ENCODE measurements around the gene DMRTA1.
"Not testable (repeated sequence)": the region's sequence is repeated elsewhere in the genome, so short reads cannot be mapped to it uniquely, and the experiment has no call there.

Gene DMRTA1, protein sequence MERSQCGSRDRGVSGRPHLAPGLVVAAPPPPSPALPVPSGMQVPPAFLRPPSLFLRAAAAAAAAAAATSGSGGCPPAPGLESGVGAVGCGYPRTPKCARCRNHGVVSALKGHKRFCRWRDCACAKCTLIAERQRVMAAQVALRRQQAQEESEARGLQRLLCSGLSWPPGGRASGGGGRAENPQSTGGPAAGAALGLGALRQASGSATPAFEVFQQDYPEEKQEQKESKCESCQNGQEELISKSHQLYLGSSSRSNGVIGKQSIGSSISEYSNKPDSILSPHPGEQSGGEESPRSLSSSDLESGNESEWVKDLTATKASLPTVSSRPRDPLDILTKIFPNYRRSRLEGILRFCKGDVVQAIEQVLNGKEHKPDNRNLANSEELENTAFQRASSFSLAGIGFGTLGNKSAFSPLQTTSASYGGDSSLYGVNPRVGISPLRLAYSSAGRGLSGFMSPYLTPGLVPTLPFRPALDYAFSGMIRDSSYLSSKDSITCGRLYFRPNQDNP

GRCh38 chr9:22446589-22446949 lies at the start of gene DMRTA1:
Gene DMRTA1, plus strand, starts transcription at chr9:22446824. Its CDS starts 242 bp downstream, at chr9:22447066.
- DNase-seq, result peak; percentile 4

DNA sequence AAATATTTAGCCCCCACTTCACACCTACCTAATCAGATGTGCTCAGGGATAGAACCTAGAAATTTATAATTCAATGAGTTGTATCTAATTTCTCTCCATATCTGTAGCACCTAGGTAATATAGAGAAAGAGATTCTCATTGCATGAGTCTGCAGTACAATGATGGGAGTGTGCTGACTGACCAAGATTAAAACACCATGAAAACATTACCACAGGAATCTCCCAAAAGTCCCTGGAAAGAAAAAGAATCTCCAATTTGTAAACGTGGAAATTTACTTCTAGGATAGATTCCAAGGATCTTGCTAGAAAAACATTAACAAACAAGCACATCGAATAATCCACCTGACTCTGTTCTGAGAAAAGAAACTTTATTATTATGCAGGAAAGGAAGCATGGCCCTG lies 45.0 kb upstream of the DMRTA1 start:
- DNase-seq, result no peak

GRCh38 chr9:22405869-22406659 lies 40.6 kb upstream of the DMRTA1 start:
- no peak for DNase-seq

GRCh38 chr9:22413884-22414283 lies 32.7 kb upstream of the DMRTA1 start:
- DNase-seq, result no peak

DNA sequence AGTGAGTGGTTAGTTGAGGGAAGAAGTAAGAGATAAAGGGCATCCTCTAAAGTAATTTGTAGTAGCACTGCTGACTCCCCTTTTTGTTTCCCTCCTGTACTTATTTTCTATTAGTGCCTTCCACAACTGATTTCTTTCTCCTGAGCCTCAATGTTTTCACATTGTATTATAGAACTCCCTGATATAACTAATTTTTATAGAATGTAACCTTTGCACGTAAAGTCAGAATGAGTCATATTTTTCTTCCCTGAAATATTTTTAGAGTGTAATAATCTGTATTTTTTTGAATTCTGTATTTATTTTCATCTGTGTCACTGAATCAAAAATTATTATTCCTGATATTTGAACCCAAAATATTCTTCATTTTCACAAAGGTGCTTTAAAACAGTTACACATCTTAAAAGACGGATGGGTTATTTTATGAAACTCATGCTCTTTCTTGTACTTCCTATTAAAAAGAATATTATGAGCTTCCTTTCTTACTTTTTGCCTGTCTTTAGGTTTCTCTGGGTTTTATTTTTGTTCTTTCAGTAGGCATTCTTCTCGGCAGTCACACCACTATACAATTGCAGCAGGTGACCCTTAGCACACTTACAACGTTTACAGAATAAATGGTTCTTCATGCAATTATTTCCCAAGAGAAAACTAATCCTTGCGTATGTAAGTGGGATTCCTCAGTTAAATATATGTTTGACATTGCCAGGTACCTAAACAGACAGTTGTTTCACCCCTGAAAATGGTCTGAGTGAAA lies 30.5 kb upstream of the DMRTA1 start:
- no peak for DNase-seq

DNA sequence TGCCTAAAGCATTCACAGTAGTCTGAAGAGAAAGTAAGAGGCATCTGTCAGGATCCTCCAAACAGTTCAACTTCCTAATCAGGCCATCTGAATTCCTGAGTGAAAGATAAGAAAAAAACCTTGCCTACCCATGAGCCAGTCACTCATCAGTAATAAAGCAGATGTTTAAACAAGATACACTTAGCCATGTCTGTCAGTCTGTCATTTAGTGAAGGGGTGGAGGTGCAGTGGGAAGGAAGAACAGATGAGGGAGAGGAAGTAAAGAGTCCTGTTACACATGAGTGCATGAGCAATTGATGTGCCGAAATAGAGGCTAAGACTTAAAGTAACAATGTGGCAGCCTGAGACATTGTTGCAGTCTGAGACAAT lies 29.9 kb upstream of the DMRTA1 start:
- DNase-seq, result no peak

DNA sequence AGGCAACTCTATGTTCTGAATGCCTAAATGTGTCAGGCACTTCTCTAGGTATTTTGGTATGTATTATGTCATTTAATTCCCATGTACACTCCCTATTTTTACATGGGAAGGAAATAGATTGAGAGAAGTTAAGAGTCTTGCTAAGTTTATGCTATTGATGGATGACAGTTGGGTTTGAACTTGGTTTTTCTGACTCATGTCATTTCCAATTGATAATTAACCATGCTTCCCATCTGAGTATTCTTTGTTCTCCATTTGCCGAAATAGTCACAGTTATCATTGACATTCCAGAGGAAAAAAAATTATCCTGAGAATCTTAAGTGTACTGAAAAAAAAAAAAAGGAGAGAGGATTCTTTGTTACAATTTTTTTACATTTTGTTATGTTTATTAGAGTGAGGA lies 23.1 kb upstream of the DMRTA1 start:
- no peak for DNase-seq

DNA sequence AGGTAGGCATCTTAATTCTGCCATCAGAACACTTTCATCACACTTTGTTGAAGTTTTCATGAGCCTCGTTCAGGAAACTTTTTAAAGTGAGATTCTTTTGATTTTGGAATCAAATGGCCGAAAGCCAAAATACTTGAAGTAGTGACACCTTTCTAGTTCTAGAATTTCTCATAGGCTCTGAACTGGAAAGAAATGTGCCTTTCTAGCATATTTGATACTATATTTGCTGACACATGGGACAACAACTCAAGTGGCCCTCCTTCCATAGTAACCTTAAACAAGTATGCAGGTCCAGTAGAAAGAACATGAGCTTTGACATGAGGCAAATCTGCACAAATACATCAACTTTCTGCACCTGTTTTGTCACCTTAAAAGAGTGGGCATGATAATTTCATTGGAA lies 22.0 kb upstream of the DMRTA1 start:
- no peak for DNase-seq

- no peak for DNase-seq
Observed at GRCh38 chr9:22425551-22425950, 21.1 kb upstream of the DMRTA1 start.

GRCh38 chr9:22427226-22427880 lies 19.3 kb upstream of the DMRTA1 start:
- DNase-seq, result no peak

- DNase-seq, result no peak
Observed at GRCh38 chr9:22433691-22434090, 12.9 kb upstream of the DMRTA1 start.

DNA sequence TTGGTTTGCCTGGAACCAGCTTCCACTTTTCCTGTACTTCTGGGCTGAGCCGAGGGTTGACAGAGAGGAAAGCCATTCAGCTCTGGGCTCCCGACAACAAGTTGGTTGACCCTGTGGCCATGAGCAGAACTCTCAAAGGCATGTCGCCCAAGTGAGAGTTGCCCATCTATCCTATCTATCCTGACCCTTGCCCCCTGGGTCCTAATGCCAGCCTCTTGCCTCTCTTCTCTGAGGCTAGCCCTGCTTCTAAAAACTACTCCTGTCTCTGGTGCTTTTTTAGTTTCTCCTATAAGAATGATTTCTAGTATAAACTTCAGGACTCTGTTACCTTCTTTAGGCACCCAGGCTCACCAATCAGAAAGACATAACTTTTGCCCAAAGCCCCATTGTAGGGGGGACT lies 11.4 kb upstream of the DMRTA1 start:
- not testable (repeated sequence) for DNase-seq

DNA sequence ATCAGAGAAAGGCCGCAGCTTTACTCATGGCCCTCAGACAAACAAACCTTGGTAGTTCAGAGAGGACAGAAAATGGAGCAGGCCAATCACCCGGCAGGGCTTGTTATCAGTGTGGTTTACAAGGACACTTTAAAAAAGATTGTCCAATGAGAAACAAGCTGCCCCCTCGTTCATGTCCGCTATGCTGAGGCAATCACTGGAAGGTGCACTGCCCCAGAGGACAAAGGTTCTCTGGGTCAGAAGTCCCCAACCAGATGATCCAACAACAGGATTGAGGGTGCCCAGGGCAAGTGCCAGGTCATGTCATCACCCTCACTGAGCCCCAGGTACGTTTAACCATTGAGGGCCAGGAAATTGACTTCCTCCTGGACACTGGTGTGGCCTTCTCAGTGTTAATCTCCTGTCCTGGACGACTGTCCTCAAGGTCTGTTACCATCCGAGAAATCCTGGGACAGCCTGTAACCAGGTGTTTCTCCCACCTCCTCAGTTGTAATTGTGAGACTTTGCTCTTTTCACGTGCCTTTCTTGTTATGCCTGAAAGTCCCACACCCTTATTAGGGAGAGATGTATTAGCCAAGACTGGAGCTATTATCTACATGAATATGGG lies 9.1 kb upstream of the DMRTA1 start:
- DNase-seq, result not testable (repeated sequence)

DNA sequence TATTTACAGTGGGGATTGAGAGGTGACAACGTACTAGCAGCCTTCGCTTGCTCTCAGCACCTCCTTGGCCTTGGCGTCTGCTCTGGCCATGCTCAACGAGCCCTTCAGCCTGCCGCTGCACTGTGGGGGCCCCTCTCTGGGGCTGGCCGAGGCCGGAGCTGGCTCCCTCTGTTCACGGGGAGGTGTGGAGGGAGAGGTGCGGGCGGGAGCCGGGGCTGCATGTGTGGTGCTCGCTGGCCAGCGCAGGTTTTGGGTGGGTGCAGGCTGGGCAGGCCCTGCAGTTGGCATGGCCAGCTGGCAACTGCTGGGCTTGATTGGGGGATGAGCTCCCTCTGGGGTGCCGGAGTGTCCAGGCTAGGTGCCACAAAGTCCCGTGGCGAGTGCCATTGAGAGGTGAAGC lies 5.8 kb upstream of the DMRTA1 start:
- no peak for DNase-seq

DNA sequence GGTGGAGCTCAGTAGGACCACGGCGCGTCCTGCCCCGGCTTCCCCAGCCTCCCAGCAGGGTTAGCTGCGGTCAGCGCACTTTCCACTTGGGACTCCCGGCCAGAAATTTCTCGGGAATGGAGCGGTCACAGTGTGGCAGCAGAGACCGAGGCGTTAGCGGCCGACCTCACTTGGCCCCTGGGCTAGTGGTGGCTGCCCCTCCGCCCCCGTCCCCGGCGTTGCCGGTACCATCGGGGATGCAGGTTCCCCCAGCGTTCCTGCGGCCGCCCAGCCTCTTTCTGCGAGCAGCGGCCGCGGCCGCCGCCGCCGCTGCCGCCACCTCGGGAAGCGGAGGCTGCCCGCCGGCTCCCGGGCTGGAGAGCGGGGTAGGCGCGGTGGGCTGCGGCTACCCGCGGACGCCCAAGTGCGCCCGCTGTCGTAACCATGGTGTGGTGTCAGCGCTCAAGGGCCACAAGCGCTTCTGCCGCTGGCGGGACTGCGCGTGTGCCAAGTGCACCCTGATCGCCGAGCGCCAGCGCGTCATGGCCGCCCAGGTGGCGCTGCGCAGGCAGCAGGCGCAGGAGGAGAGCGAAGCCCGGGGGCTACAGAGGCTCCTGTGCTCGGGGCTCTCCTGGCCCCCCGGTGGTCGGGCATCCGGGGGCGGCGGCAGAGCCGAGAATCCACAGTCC lies 460 bp downstream of the DMRTA1 start:
- peak; percentile 28 for DNase-seq

- no peak for DNase-seq
Observed at GRCh38 chr9:22447618-22448305, 1.1 kb downstream of the DMRTA1 start.

DNA sequence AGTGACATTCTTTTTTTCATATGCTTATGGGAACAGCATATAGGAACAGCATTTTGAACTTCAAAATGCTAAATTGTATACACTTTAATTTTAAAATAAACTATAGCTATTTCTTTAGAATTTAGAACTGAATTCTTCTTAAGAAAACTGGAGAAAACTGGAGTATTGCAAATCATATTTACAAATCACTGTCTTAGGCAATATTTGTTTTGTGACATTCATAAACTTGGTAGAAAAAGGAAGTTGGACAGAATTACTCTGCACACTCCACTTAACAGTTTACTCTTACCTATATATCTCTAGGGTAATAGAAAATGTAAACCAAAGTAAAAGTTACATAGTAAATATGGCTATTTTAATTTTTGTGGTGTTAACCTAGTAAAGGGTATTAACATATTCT lies 3.1 kb downstream of the DMRTA1 start:
- no peak for DNase-seq

- peak; percentile 56 for DNase-seq
Observed at GRCh38 chr9:22452415-22453010, 5.9 kb downstream of the DMRTA1 start.

- no peak for DNase-seq
Observed at GRCh38 chr9:22454016-22454415, 7.4 kb downstream of the DMRTA1 start.

- DNase-seq, result no peak
Observed at GRCh38 chr9:22455181-22455580, 8.6 kb downstream of the DMRTA1 start.

GRCh38 chr9:22457448-22457847 lies 10.8 kb downstream of the DMRTA1 start:
- no peak for DNase-seq
